Osteoblast (primary cell): ENCODE measurements around the gene FAM111B. TPM values are rescaled to one million over a fixed set of nuclear protein-coding genes. Genes with fewer than 3 reads are reported as not detected.
"Not testable (repeated sequence)": the region's sequence is repeated elsewhere in the genome, so short reads cannot be mapped to it uniquely, and the experiment has no call there.

Experiments
- DNase-seq: peaks from one replicate; pipeline ENCODE4 v3.0.0; 2011; ENCODE audit warnings: low spot score, mixed read lengths; ENCODE audit not compliant: insufficient read length; ENCODE audit errors: missing footprints
- H2AFZ ChIP-seq: 2 replicates; pipeline ENCODE4 v1.6.0; 2011; ENCODE audit warnings: mild to moderate bottlenecking, low read length
- H3K27ac ChIP-seq: 2 replicates; pipeline ENCODE4 v1.5.1; 2011; ENCODE audit warnings: mild to moderate bottlenecking, low read depth, low read length, moderate library complexity
- H3K27me3 ChIP-seq: 2 replicates; pipeline ENCODE4 v1.6.0; 2012; ENCODE audit warnings: mild to moderate bottlenecking, control low read depth, inconsistent platforms, low read length, moderate library complexity; ENCODE audit not compliant: insufficient read depth
- H3K36me3 ChIP-seq: 2 replicates; pipeline ENCODE4 v1.5.1; 2011; ENCODE audit warnings: mild to moderate bottlenecking, low read length, control low read depth, moderate library complexity; ENCODE audit not compliant: insufficient read depth
- H3K4me1 ChIP-seq: 2 replicates; pipeline ENCODE4 v1.5.1; 2011; ENCODE audit warnings: mild to moderate bottlenecking, low read length, control low read depth, moderate library complexity; ENCODE audit not compliant: insufficient read depth
- H3K4me2 ChIP-seq: 2 replicates; pipeline ENCODE4 v1.6.0; 2011; ENCODE audit warnings: mild to moderate bottlenecking, low read length; ENCODE audit not compliant: insufficient read depth
- H3K4me3 ChIP-seq: fragments of 200-600 bp; sonication (generic); 3 replicates; pipeline ENCODE4 v1.5.1; 2012; ENCODE audit warnings: mild to moderate bottlenecking, low read length, inconsistent platforms; ENCODE audit not compliant: insufficient read depth
- H3K79me2 ChIP-seq: 2 replicates; pipeline ENCODE4 v1.6.0; 2012; ENCODE audit warnings: mild to moderate bottlenecking, low read length, control low read depth, inconsistent platforms; ENCODE audit not compliant: insufficient read depth
- H3K9me3 ChIP-seq: 2 replicates; pipeline ENCODE4 v1.5.1; 2011; ENCODE audit warnings: low read depth, low read length, control low read depth
- H4K20me1 ChIP-seq: 2 replicates; pipeline ENCODE4 v1.6.0; 2012; ENCODE audit warnings: mild to moderate bottlenecking, low read length, control low read depth; ENCODE audit not compliant: insufficient read depth
- CTCF ChIP-seq: IDR thresholded peaks from 2 replicates; pipeline ENCODE4 v1.5.1; 2011; ENCODE audit warnings: mild to moderate bottlenecking, low read depth, low read length, moderate library complexity; ENCODE audit errors: extremely low read depth
- total RNA-seq: library from RNA; depleted of rRNA; stranded (reverse); fragments of >200 nt; gene quantifications from 2 replicates; pipeline ENCODE4 v1.2.3, GENCODE V29; 2012

Gene FAM111B
- total RNA-seq, 1 donor = 0.72 TPM

GRCh38 chr11:59062602-59063529, 44.2 kb upstream of the FAM111B start:
- Histone ChIP-seq H3K4me2 (no peak overlapping the region), H3K4me3 (no peak overlapping the region), H3K79me2 (no peaks in the 10 kb centered on the region), H3K9me3 (no peaks in the 10 kb centered on the region), H3K4me1 (peaks cover 5% of the 10 kb centered on the region), H3K36me3 (no peaks in the 10 kb centered on the region), H3K27ac (no peak overlapping the region), H2AFZ (no peak overlapping the region), H4K20me1 (no peaks in the 10 kb centered on the region), H3K27me3 (peaks cover 6% of the 10 kb centered on the region)
- no peak for TF ChIP-seq CTCF
- peak; percentile 17 for DNase-seq

- not testable (repeated sequence) for H3K4me1 ChIP-seq, H3K4me3 ChIP-seq, H2AFZ ChIP-seq, H3K4me2 ChIP-seq, DNase-seq, H3K9me3 ChIP-seq, H3K27ac ChIP-seq, H3K27me3 ChIP-seq, H3K79me2 ChIP-seq, H3K36me3 ChIP-seq, H4K20me1 ChIP-seq
These were observed 42.9 kb upstream of the FAM111B start for GRCh38 chr11:59063996-59064727.

- TF ChIP-seq CTCF = no peak
- no peaks in the 10 kb centered on the region for H3K79me2 ChIP-seq
- no peak overlapping the region for H3K4me2 ChIP-seq
- no peaks in the 10 kb centered on the region for H4K20me1 ChIP-seq
- no peaks in the 10 kb centered on the region for H3K4me1 ChIP-seq
- no peaks in the 10 kb centered on the region for H3K27me3 ChIP-seq
- no peaks in the 10 kb centered on the region for H3K36me3 ChIP-seq
- no peaks in the 10 kb centered on the region for H3K9me3 ChIP-seq
- no peak overlapping the region for H3K4me3 ChIP-seq
- peak; percentile 13 for DNase-seq
- no peak overlapping the region for H2AFZ ChIP-seq
- no peak overlapping the region for H3K27ac ChIP-seq
These were observed 38.0 kb upstream of the FAM111B start for GRCh38 chr11:59069087-59069486.

DNA sequence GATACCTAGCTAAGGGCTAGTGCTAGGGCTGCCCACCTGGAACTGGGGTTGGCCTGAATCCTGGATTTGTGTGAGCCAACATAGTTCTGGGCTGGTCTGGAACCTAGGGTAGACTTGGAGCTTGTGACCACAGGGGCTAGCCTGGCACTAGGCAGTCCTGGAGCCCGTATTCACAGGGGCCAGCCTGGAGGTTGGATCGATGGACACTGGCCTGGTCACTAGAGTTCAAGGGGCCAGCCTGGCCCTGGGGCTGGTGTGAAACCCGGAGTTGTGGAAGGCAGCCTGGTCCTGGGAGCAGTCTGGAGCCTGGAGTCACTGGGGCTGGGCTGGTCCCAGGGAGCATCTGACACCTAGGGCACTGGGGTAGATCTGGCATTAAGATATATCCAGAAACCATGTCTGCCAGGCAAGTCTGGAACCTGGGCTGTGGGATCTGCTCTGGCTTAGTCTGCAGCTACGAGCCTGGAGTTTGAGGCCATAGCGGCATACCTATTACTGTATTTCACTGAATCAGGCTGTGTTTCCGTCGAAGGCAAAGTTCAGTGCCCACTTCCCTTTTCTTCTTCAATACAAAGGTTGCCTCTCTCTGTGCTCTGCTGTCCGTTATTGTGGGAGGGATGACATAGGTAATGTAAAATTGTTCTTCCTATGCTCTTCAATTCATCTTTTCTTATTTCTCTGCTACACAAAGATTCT, 30.0 kb upstream of the FAM111B start:
- DNase-seq = no peak
- H3K4me3 ChIP-seq = no peak overlapping the region
- no peak for TF ChIP-seq CTCF
- H3K27ac ChIP-seq = no peak overlapping the region
- H4K20me1 ChIP-seq = no peaks in the 10 kb centered on the region
- no peaks in the 10 kb centered on the region for H3K4me1 ChIP-seq
- no peaks in the 10 kb centered on the region for H3K79me2 ChIP-seq
- no peak overlapping the region for H3K4me2 ChIP-seq
- no peaks in the 10 kb centered on the region for H3K27me3 ChIP-seq
- H2AFZ ChIP-seq = no peak overlapping the region
- no peaks in the 10 kb centered on the region for H3K9me3 ChIP-seq
- no peaks in the 10 kb centered on the region for H3K36me3 ChIP-seq
